K562 (cell line): ENCODE measurements around the gene ABCA7. TPM values are rescaled to one million over a fixed set of nuclear protein-coding genes. Genes with fewer than 3 reads are reported as not detected.

Experiments
- BHLHE40 ChIP-seq: IDR thresholded peaks from 2 replicates; pipeline ENCODE4 v1.6.1; 2011; ENCODE audit warnings: low read length, improper control_type of control experiment
- CBX1 ChIP-seq: sonication (generic); IDR thresholded peaks from 2 replicates; pipeline ENCODE4 v1.6.1; 2016; ENCODE audit warnings: antibody characterized with exemption, low read depth, mild to moderate bottlenecking
- GABPB1 ChIP-seq: sonication (generic); formaldehyde crosslinking; IDR thresholded peaks from 2 replicates; pipeline ENCODE4 v1.8.0; 2022; ENCODE audit warnings: mild to moderate bottlenecking, missing genetic modification reagents
- HDGF ChIP-seq: fragments of 450-650 bp; IDR thresholded peaks from 2 replicates; pipeline ENCODE4 v1.6.1; 2016
- MTA1 ChIP-seq: fragments of 450-650 bp; IDR thresholded peaks from 2 replicates; pipeline ENCODE4 v1.6.1; 2017; ENCODE audit warnings: borderline replicate concordance
- SMARCA5 ChIP-seq: fragments of 450-650 bp; IDR thresholded peaks from 2 replicates; pipeline ENCODE4 v1.6.1; 2016
- ZNF140 ChIP-seq: fragments of 250-450 bp; sonication (Bioruptor Pico); IDR thresholded peaks from 2 replicates; pipeline ENCODE4 v1.8.0; 2021; ENCODE audit warnings: moderate library complexity, mild to moderate bottlenecking, inconsistent platforms
- ZSCAN29 ChIP-seq: fragments of 450-650 bp; IDR thresholded peaks from 2 replicates; pipeline ENCODE4 v1.6.1; 2017
- polyA plus RNA-seq, 8 experiments: library from polyadenylated mRNA; depleted of rRNA in 4 of 8; stranded (reverse) in 5 of 8; unstranded in 3 of 8; fragments of >200 nt; fragmentation: Nextera tagmentation in 2 of 8; fragmentation: Illumina TruSeq in 1 of 8; extraction: Ambion mirVana in 2 of 8; extraction: Trizol in 1 of 8; gene quantifications; 2 replicates each; pipeline versions ENCODE4 v1.2.1 to v1.2.3, GENCODE V29; 2011 to 2014; ENCODE audit warnings: inconsistent platforms in 1 of 8, missing spikeins in 1 of 8
- total RNA-seq, 7 experiments: library from RNA; depleted of rRNA in 6 of 7; stranded (reverse); fragments of >200 nt in 6 of 7; fragmentation: Illumina TruSeq in 2 of 7; extraction: Trizol in 2 of 7; gene quantifications; 2 replicates each; pipeline versions ENCODE4 v1.2.1 to v1.2.3, GENCODE V29; 2011 to 2021; ENCODE audit warnings: low replicate concordance in 1 of 7
- TF ChIP-seq, protein P1 (sequence below): sonication (generic); formaldehyde crosslinking; IDR thresholded peaks from 2 replicates; pipeline ENCODE4 v1.8.0; 2022; ENCODE audit warnings: mild to moderate bottlenecking, missing genetic modification reagents
- TF ChIP-seq, protein P2 (sequence below): fragments of 450-650 bp; IDR thresholded peaks from 2 replicates; pipeline ENCODE4 v1.6.1; 2016; ENCODE audit warnings: mild to moderate bottlenecking, moderate library complexity
- TF ChIP-seq, protein P3 (sequence below): conservative IDR thresholded peaks from 2 replicates; pipeline ENCODE4 v1.6.1; 2011; ENCODE audit warnings: low read depth, mild to moderate bottlenecking, low read length; ENCODE audit not compliant: control insufficient read depth

ABCA7 gene
- total and polyA plus RNA-seq, 9 of the 15 experiments (the other 6 are each of a cell fraction or from before 2014, with no cell fraction given), result 2.3 to 96.1 (median 31.2) TPM

DNA sequence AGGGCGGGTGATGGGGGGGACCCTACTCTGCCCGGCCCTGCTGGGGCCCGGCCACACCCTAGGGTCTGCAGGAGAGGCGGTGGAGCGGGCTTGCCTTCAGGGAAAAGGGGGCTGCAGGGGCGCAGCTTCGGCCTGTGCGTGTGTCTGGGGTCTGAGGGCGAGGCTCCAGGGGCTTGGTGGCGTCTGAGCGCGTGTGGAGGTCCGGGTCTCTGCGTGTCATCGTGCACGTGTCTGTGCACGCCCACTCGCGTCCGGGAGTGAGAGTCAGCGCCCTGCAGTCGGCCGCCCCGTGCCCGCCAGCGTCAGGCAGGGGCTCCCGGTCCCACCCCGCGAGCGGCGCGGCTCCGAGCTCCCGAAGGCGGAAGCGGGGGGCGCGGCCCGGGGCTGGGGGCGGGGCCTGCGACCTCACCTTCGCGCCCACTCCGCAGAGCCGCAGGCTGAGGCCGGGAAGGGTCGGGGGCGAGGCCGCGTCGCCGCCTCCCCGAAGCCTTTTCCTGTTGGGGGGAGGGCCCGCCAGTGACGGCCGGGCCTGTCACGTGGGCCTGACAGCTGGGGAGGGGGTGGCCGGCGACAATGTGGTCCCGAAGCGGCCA is 26.9 kb downstream of the ABCA7 start, which contains the start of gene ARHGAP45 (continued):
- TF ChIP-seq, protein P1, sequence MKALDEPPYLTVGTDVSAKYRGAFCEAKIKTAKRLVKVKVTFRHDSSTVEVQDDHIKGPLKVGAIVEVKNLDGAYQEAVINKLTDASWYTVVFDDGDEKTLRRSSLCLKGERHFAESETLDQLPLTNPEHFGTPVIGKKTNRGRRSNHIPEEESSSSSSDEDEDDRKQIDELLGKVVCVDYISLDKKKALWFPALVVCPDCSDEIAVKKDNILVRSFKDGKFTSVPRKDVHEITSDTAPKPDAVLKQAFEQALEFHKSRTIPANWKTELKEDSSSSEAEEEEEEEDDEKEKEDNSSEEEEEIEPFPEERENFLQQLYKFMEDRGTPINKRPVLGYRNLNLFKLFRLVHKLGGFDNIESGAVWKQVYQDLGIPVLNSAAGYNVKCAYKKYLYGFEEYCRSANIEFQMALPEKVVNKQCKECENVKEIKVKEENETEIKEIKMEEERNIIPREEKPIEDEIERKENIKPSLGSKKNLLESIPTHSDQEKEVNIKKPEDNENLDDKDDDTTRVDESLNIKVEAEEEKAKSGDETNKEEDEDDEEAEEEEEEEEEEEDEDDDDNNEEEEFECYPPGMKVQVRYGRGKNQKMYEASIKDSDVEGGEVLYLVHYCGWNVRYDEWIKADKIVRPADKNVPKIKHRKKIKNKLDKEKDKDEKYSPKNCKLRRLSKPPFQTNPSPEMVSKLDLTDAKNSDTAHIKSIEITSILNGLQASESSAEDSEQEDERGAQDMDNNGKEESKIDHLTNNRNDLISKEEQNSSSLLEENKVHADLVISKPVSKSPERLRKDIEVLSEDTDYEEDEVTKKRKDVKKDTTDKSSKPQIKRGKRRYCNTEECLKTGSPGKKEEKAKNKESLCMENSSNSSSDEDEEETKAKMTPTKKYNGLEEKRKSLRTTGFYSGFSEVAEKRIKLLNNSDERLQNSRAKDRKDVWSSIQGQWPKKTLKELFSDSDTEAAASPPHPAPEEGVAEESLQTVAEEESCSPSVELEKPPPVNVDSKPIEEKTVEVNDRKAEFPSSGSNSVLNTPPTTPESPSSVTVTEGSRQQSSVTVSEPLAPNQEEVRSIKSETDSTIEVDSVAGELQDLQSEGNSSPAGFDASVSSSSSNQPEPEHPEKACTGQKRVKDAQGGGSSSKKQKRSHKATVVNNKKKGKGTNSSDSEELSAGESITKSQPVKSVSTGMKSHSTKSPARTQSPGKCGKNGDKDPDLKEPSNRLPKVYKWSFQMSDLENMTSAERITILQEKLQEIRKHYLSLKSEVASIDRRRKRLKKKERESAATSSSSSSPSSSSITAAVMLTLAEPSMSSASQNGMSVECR (CRISPR knock-in tag), result peak; percentile 56; the same call in 1 of the 2 replicates
- TF ChIP-seq ZNF140 (no peak), ZSCAN29 (no peak), SMARCA5 (no peak), MTA1 (no peak), BHLHE40 (peak; percentile 74), HDGF (no peak), GABPB1 (CRISPR knock-in tag) (0 out of 2 replicates have a peak, but pooled peaks have one; percentile 37), CBX1 (0 out of 2 replicates have a peak, but pooled peaks have one; percentile 6)
- TF ChIP-seq, protein P2, sequence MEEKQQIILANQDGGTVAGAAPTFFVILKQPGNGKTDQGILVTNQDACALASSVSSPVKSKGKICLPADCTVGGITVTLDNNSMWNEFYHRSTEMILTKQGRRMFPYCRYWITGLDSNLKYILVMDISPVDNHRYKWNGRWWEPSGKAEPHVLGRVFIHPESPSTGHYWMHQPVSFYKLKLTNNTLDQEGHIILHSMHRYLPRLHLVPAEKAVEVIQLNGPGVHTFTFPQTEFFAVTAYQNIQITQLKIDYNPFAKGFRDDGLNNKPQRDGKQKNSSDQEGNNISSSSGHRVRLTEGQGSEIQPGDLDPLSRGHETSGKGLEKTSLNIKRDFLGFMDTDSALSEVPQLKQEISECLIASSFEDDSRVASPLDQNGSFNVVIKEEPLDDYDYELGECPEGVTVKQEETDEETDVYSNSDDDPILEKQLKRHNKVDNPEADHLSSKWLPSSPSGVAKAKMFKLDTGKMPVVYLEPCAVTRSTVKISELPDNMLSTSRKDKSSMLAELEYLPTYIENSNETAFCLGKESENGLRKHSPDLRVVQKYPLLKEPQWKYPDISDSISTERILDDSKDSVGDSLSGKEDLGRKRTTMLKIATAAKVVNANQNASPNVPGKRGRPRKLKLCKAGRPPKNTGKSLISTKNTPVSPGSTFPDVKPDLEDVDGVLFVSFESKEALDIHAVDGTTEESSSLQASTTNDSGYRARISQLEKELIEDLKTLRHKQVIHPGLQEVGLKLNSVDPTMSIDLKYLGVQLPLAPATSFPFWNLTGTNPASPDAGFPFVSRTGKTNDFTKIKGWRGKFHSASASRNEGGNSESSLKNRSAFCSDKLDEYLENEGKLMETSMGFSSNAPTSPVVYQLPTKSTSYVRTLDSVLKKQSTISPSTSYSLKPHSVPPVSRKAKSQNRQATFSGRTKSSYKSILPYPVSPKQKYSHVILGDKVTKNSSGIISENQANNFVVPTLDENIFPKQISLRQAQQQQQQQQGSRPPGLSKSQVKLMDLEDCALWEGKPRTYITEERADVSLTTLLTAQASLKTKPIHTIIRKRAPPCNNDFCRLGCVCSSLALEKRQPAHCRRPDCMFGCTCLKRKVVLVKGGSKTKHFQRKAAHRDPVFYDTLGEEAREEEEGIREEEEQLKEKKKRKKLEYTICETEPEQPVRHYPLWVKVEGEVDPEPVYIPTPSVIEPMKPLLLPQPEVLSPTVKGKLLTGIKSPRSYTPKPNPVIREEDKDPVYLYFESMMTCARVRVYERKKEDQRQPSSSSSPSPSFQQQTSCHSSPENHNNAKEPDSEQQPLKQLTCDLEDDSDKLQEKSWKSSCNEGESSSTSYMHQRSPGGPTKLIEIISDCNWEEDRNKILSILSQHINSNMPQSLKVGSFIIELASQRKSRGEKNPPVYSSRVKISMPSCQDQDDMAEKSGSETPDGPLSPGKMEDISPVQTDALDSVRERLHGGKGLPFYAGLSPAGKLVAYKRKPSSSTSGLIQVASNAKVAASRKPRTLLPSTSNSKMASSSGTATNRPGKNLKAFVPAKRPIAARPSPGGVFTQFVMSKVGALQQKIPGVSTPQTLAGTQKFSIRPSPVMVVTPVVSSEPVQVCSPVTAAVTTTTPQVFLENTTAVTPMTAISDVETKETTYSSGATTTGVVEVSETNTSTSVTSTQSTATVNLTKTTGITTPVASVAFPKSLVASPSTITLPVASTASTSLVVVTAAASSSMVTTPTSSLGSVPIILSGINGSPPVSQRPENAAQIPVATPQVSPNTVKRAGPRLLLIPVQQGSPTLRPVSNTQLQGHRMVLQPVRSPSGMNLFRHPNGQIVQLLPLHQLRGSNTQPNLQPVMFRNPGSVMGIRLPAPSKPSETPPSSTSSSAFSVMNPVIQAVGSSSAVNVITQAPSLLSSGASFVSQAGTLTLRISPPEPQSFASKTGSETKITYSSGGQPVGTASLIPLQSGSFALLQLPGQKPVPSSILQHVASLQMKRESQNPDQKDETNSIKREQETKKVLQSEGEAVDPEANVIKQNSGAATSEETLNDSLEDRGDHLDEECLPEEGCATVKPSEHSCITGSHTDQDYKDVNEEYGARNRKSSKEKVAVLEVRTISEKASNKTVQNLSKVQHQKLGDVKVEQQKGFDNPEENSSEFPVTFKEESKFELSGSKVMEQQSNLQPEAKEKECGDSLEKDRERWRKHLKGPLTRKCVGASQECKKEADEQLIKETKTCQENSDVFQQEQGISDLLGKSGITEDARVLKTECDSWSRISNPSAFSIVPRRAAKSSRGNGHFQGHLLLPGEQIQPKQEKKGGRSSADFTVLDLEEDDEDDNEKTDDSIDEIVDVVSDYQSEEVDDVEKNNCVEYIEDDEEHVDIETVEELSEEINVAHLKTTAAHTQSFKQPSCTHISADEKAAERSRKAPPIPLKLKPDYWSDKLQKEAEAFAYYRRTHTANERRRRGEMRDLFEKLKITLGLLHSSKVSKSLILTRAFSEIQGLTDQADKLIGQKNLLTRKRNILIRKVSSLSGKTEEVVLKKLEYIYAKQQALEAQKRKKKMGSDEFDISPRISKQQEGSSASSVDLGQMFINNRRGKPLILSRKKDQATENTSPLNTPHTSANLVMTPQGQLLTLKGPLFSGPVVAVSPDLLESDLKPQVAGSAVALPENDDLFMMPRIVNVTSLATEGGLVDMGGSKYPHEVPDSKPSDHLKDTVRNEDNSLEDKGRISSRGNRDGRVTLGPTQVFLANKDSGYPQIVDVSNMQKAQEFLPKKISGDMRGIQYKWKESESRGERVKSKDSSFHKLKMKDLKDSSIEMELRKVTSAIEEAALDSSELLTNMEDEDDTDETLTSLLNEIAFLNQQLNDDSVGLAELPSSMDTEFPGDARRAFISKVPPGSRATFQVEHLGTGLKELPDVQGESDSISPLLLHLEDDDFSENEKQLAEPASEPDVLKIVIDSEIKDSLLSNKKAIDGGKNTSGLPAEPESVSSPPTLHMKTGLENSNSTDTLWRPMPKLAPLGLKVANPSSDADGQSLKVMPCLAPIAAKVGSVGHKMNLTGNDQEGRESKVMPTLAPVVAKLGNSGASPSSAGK, result 0 out of 2 replicates have a peak, but pooled peaks have one; percentile 11
- TF ChIP-seq, protein P3, sequence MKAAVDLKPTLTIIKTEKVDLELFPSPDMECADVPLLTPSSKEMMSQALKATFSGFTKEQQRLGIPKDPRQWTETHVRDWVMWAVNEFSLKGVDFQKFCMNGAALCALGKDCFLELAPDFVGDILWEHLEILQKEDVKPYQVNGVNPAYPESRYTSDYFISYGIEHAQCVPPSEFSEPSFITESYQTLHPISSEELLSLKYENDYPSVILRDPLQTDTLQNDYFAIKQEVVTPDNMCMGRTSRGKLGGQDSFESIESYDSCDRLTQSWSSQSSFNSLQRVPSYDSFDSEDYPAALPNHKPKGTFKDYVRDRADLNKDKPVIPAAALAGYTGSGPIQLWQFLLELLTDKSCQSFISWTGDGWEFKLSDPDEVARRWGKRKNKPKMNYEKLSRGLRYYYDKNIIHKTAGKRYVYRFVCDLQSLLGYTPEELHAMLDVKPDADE, result 0 out of 2 replicates have a peak, but pooled peaks have one; percentile 60
